ENCODE data around the gene OR4N2.
"Not testable (repeated sequence)": the region's sequence is repeated elsewhere in the genome, so short reads cannot be mapped to it uniquely, and the experiment has no call there.

Gene OR4N2, protein sequence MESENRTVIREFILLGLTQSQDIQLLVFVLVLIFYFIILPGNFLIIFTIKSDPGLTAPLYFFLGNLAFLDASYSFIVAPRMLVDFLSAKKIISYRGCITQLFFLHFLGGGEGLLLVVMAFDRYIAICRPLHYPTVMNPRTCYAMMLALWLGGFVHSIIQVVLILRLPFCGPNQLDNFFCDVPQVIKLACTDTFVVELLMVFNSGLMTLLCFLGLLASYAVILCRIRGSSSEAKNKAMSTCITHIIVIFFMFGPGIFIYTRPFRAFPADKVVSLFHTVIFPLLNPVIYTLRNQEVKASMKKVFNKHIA

DNA sequence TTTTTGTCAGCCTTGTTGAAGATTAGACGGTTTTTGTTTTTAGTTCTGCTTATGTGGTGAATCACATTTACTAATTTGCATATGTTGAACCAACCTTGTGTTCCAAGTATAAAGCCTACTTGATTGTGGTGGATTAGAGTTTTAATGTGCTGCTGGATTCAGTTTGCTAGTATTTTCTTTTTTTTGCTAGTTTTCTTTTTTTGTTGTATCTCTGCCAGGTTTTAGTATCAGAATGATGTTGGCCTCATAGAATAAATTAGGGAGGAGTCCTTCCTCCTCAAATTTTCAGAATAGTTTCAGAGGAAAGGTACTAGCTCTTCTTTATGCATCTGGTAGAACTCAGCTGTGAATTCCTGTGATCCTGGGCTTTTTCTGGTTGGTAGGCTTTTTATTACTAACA lies at the start of gene OR4N2:
TSS of gene OR4N2 (plus strand) at position 301 of the 400 bp plus-strand sequence. CDS start 23,679 bp downstream, outside the sequence.
- not testable (repeated sequence) for DNase-seq

DNA sequence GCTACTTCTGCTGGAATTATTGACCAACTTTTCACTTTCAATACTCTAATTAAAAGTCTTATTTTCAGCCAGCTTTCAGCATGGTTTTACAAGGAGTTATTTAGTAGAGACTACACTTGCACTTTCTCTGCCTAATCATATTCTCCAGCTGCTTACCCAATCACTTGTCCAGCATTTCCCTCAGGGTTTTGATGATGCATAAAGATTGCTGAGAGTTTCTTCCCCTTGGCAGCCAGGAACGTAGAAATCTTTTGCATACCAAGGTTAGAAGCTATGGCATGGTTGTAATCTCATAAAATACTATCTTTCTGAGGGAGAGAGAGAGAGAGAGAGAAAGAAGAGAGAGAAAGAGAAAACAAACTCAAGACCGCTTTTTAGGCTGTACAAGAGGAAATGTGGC lies 49.4 kb upstream of the OR4N2 start:
- DNase-seq = no peak

DNA sequence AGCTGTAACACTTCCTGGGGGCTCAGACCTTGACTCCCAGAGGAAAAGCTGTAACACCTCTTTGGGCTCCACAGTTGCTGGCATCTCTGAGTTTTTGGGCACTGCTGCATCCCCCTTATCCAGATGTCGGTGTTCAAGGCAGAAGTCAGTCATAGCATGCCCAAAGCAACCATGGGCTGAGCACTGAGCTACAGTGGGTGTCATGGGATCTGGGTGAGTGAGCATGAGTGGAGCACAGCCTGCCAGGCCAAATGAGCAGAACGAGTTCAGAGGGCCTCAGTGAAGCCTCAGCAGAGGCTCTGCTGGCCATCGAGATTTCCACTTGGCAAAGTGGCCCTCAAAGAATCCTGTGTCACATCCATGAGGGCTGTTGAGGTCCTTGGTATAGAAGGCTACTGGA lies 32.1 kb upstream of the OR4N2 start:
- not testable (repeated sequence) for DNase-seq

DNA sequence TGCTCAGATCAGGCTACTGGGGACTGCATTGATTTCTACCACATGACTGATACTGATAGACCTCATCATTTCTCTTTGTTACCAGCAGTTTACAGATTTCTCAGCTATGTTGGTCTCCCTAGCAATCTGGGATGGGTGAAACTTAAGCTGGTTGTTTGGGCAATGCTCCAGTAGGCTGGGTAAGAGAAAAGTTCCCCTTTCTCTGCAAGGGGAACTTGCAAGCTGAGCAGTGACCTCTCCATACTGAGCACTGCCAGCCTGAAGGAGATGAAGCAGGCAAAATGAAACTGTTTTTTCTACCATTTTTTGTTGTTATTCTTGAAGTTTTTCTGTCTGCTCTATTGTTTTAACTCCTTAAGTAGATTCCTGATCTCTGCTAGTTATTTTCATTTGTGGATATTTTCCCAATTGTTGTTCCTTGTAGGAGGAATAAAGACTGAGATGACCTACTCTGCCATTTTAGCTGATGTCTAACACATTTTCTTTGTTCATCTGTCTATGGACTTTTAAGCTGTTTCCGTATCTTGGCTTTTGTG lies 31.6 kb upstream of the OR4N2 start:
- DNase-seq = no peak

DNA sequence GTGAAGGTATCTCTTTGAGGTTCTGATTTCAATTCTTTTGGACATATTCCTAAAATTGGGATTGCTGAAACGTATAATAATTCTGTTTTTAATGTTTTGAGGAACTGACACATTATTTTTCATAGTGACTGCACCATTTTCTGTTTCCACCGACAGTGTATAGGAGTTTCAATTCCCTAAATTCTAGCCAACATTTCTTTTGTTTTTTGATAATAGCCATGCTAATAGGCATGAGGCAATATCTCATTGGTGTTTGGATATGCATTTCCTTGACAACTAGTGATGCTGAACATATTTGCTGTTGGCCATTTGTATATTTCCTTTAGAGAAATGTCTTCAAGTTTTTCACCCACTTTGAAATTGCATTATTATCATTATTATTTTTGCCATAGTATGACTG lies 31.1 kb upstream of the OR4N2 start:
- not testable (repeated sequence) for DNase-seq

DNA sequence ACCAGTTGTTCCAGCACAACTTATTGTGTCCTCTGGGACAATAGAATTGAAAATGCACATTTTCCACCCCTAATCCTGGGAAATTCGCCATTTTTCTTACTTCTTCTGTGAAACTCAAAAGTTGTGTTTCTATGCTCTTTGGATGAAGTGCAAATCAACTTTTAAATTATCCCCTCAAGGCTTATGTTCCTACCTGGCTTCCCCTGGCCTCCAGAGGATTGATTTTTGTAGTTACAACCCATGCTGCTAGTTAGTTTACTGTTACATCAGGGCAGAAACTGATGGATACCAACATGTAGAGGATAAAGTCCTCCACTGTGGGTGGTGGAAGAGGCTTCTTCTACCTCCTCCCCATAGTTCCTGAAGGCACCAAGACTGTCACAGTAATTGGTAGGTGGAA lies 30.4 kb upstream of the OR4N2 start, which contains the start of gene OR4M1:
TSS of gene OR4M1 (plus strand) at position 301 of the 400 bp plus-strand sequence. CDS start 6,819 bp downstream, outside the sequence.
- DNase-seq = not testable (repeated sequence)

DNA sequence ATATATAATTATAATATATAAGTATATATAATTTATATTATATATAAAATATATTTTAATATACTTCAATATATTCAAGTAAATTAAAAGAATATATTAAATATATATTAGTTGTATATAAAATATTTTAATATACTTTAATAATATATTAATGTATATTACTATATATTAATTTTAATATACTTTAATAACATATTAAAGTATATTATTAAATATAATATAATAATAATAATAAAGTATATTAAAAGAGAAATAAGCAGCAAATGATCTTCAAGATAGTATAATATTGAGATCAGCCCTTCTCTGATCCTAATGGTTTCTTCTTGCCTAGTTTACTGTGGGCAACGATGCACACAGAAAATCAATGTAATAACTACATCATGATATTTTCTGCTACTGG lies 28.0 kb upstream of the OR4N2 start:
- no peak for DNase-seq

DNA sequence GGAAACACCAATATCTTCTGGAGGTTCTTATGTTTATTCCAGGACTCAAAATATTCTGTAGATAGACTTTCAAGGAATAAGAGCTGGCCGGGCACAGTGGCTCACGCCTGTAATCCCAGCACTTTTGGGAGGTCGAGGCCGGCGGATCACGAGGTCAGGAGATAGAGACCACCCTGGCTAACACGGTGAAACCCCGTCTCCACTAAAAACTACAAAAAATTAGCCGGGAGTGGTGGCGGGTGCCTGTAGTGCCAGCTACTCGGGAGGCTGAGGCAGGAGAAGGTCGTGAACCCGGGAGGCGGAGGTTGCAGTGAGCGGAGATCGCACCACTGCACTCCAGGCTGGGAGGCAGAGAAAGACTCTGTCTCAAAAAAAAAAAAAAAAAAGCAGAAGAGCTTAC lies 17.7 kb upstream of the OR4N2 start:
- DNase-seq = not testable (repeated sequence)

DNA sequence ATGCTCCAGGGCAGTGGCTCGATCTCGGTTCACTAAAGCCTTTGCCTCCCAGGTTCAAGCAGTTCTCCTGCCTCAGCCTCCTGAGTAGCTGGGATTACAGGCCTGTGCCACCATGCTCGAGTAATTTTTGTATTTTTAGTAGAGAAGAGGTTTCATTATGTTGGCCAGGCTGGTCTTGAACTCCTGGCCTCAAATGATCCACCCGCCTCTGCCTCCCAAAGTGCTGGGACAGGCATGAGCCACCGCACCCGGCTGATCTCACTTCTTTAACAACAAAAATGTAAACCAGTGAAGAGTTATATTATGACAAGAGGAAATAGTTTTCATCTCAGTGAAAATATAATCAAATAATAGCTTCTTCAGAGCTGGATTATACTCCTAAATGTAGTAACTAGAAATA lies 16.3 kb upstream of the OR4N2 start:
- not testable (repeated sequence) for DNase-seq

DNA sequence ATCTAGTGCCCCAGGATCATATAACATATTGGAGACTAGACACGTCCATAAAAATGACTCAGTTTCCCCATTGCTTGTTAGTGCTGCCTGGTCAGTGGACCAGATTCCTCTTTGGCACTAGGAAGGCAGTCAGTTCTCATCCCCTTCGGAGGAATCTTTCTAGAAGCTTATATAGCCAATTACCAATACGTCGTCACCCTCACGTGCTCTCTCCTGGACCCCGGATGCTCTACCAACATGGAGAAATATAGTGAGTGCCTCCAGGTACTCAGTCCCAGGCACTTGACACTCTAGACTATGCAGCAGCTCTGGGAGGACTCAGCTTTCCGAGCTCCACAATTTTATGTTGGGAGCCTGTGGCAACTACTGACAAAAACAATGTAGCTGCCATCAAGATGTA lies 15.4 kb upstream of the OR4N2 start:
- DNase-seq = not testable (repeated sequence)

DNA sequence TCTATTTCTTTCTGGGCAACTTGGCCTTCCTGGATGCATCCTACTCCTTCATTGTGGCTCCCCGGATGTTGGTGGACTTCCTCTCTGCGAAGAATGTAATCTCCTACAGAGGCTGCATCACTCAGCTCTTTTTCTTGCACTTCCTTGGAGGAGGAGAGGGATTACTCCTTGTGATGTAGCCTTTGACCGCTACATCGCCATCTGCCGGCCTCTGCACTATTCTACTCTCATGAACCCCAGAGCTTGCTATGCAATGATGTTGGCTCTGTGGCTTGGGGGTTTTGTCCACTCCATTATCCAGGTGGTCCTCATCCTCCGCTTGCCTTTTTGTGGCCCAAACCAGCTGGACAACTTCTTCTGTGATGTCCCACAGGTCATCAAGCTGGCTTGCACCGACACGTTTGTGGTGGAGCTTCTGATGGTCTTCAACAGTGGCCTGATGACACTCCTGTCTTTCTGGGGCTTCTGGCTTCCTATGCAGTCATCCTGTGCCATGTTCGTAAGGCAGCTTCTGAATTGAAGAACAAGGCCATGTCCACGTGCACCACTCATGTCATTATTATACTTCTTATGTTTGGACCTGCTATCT lies 7.0 kb upstream of the OR4N2 start:
- DNase-seq = not testable (repeated sequence)

DNA sequence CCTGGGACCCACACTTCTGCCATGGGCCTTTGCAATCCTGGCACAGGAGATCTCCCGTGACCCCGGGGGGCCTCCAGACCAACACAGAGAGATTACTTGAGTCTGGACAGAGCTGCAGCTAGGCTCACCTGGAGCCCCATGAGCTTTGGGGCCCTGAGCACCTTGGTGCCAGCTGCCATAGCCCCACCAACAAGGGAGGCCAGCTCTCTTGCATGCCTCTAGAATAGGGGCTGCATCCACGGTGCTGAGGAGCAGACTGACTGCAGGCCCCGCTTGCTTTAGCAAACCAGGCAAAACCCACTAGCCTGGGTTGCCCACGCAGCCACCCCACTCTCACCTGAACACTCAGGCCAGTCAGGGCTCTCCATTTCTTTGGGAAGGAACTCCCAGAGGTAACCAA lies 3.7 kb upstream of the OR4N2 start:
- DNase-seq = no peak

DNA sequence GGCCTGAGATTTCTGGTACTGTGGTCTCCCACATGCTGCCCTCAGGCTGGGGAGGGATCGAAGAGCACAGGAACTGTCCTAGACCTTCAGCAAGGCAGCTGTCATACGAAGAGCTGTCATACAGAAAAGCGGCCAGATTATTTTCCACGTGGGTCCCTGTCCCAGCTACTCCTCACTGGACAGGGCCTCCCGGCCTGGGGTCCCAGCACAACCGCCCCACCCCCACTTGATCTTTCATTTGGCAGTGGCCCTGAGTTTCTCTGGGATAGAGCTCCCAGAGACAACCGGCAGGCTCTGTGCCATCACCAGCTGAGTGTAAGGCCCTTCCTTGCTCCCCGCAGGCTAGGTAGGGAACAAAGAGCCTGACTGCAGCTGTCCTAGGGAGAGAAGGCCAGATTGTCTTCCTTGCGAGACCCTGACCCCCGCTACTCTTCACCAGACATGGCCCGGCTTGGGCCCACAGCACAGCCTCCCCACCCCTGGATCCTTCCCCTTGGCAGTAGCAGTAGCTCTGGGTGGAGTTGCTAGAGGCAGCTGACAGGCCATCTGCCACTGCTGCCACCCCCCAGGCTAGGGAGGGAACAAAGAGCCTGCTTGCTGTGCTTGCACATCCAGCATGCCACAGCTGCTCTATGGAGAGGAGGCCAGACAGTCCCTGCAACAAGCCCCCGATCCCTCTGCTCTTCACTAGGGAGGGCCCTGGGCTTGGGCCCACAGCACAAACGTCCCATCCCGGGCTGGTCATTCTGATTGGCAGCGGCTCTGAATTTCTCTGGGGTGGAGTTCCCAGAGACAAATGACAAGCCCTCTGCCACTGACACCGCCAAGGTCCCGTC lies 3.1 kb upstream of the OR4N2 start:
- no peak for DNase-seq

DNA sequence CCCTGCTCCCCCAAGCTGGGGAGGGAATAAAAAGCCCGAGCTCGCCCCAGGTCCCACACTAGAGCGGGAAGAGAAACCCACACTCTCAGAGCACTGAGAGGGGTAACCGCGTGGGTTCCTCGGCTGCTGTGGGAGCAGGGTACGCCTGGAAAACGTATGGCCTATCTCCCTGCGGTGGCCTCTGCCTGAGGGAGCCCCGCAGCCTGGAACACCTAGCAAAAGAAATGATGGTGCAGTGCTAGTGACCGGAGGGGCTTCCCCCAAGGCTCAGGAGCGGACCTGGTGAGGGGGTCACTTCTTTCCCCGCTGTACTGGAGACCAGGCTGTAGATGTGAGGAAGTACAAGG lies 2.5 kb upstream of the OR4N2 start:
- DNase-seq = no peak

DNA sequence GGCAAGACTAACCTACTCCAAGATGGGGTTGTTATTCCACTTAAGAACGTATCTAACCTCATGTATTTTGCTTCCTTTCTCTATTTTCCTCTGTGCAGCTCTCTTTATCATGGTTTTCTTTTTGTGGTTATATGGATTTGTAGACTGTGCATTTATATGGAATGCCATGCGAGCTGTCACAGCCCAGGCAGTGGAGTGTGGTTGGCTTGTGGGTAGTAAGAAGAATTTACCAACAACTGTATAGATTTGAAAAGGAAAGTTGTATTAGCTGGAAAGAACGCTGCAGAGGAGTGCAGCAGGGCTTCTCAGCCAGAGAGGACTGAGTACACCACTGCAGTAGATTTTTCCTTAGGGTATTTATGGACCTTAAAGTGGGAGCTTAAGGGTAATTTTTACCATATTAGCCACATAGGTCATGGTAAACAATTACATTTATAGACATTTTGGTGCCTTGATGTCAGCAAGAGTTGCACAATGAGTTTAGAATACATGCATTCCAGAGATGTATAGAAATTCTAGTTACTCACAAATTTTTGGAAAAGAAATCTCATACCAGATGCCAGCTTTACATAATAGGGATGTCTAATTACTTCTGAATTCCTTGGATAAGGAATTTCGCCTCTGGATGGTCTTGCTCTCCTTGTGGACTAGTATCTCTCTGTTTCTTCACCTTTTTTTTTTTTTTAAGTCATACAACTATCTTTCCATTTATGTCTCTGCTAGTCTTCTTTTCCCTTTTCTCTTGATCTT lies 9.8 kb downstream of the OR4N2 start:
- DNase-seq = not testable (repeated sequence)

DNA sequence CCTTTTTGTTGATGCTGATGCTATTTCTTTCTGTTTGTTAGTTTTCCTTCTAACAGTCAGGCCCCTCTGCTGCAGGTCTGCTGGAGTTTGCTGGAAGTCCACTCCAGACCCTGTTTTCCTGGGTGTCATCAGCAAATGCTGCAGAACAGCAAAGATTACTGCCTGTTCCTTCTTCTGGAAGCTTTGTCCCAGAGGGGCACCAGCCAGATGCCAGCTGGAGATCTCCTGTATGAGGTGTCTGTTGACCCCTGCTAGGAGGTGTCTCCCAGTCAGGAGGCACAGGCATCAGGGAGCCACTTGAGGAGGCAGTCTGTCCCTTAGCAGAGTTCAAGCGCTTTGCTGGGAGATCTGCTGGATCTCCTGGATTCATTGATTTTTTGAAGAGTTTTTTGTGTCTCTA lies 16.3 kb downstream of the OR4N2 start:
- not testable (repeated sequence) for DNase-seq

DNA sequence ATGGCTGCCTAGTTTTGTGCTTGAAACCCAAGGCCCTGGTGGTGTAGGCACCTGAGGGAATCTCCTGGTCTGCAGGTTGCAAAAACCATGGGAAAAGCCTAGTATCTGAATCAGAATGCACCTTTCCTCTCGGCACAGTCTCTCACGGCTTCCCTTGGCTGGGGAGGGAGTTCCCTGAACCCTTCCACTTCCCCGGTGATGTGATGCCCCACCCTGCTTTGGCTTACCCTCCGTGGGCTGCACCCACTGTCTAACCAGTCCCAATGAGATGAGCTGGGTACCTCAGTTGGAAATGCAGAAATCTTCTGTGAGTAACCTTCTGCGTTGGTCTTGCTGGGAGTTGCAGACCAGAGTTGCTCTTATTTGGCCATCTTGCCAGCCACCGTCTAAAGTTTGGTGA lies 17.4 kb downstream of the OR4N2 start:
- not testable (repeated sequence) for DNase-seq

DNA sequence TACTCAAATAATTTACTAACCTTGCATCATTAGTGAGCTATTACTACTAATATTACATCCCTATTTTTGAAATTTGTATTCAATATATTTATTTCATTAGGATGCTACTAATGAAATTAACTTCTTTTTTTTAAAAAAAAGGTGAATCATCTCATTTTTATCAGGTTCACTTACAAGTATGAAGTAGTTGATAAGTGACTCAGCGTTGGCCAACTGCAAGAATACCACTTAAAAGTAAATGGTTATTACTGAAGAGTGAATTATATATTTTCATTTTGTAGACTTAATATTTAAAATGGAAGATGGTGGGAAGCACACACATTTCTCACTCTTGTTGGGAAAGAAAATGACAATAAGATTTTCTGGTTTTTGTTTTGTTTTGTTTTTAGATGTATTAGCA lies 19.6 kb downstream of the OR4N2 start:
- no peak for DNase-seq

DNA sequence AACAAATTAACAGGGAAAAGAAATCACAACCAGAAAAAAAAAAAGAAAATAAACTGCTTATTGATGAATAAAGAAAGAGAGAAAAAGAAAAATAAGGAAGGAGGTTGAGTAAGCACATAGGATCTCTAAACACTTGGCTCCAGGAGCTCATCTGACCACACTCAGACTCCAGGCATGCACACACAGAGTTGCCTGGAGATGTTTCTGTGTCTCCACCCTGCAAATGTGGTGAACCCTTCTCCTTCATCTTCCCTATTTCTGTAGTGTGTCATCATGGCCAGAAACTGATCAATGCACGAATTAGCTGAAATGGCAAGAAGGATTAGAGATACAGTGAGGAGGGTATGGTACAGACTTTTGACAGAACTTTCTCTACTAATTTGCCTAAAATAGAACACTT lies 20.2 kb downstream of the OR4N2 start:
- DNase-seq = no peak

DNA sequence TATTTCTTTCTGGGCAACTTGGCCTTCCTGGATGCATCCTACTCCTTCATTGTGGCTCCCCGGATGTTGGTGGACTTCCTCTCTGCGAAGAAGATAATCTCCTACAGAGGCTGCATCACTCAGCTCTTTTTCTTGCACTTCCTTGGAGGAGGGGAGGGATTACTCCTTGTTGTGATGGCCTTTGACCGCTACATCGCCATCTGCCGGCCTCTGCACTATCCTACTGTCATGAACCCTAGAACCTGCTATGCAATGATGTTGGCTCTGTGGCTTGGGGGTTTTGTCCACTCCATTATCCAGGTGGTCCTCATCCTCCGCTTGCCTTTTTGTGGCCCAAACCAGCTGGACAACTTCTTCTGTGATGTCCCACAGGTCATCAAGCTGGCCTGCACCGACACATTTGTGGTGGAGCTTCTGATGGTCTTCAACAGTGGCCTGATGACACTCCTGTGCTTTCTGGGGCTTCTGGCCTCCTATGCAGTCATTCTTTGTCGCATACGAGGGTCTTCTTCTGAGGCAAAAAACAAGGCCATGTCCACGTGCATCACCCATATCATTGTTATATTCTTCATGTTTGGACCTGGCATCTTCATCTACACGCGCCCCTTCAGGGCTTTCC lies 24.2 kb downstream of the OR4N2 start:
- not testable (repeated sequence) for DNase-seq

DNA sequence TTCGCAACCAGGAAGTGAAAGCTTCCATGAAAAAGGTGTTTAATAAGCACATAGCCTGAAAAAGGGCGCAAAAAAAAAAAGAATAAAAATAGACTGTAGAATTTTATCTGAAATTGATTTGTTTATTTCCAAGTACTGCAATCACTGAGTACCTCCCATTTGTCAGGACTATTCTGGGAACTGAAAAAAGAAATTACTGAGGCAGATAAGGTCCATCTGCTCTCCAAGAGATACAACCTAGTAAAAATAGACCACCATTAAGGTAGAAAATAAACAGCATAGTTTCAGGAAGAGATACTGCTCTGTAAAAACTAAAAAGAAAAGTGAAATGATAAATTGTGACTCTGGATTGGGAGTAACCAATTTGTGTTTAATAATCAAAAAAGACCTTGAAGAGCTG lies 24.7 kb downstream of the OR4N2 start:
- DNase-seq = no peak

DNA sequence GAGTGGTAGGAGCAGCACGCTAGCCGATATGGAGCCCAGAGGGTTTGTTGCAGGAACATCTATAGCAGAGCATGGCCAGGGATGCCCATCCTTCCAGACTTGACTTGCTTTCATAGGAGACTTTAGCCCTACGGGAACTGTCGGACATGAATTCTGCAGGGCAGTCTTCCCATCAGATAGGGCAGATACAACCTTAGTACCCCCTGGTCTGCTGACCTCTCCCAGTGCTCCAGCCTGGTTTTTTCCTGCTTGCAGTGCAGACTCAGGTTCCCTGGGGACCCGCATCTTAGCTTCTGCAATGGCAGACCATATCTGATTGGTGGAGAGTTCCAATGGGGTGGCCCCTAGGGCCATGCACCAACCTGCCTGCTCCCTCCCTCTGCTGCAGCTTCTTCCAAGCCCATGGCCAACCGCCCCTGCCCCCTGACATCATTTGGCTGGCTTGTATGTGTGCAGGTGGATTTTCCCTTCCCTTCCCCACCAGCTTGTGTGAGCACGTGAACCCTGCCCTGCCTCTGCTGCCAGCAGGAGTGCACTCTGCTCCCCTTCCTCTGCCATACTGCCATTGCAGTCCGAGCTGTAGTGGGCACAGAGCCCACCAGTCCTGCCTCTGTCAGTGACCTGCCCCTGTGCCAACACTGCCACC lies 30.8 kb downstream of the OR4N2 start:
- not testable (repeated sequence) for DNase-seq

Data from KG1 (cell line).